ENCODE results near the gene GPAM.

GPAM gene

GRCh38 chr10:112223725-112224124 is 40.2 kb upstream of the GPAM start:
- H3K4me2 ChIP-seq (ENCODE audit: low read depth, low read length): no peak overlapping the region
- H3F3A ChIP-seq (ENCODE audit: insufficient read depth, low read length): no peaks in the 10 kb centered on the region
- no peaks in the 10 kb centered on the region for H4K20me1 ChIP-seq (ENCODE audit: insufficient read depth, low read length)
- no peaks in the 10 kb centered on the region for H3K4me1 ChIP-seq (ENCODE audit: low read length)
- H3K36me3 ChIP-seq (replicated peaks; ENCODE audit: insufficient read depth, low read length): no peaks in the 10 kb centered on the region
- H3K4me3 ChIP-seq (ENCODE audit: low read length): no peak overlapping the region
- no peaks in the 10 kb centered on the region for H3K79me2 ChIP-seq (ENCODE audit: low read length)
- no peaks in the 10 kb centered on the region for H3K27me3 ChIP-seq (replicated peaks; ENCODE audit: insufficient read depth, low read length)
- H3K9me2 ChIP-seq (replicated peaks; ENCODE audit: insufficient read depth, low read length): no peaks in the 10 kb centered on the region
- no peak overlapping the region for H2AFZ ChIP-seq (ENCODE audit: low read length)
- no peak for TF ChIP-seq CTCF (IDR thresholded peaks at IDR 0.05; ENCODE audit: low read length)
- no peak for TF ChIP-seq EZH2 (optimal IDR thresholded peaks at IDR 0.05; ENCODE audit: low read depth, low read length)
- TF ChIP-seq EZH2phosphoT487 (IDR thresholded peaks at IDR 0.05; ENCODE audit: low read length): no peak
- no peak overlapping the region for H3K27ac ChIP-seq (ENCODE audit: low read length)
- H3K9me3 ChIP-seq (replicated peaks; ENCODE audit: insufficient read depth, low read length): no peaks in the 10 kb centered on the region
- H3K9ac ChIP-seq (ENCODE audit: low read length): no peak overlapping the region
- no peak for DNase-seq

- H3K9ac ChIP-seq (ENCODE audit: low read length): no peak overlapping the region
- DNase-seq: no peak
- no peaks in the 10 kb centered on the region for H3K27me3 ChIP-seq (replicated peaks; ENCODE audit: insufficient read depth, low read length)
- H3K36me3 ChIP-seq (replicated peaks; ENCODE audit: insufficient read depth, low read length): no peaks in the 10 kb centered on the region
- no peak overlapping the region for H3K4me3 ChIP-seq (ENCODE audit: low read length)
- H3K27ac ChIP-seq (ENCODE audit: low read length): no peak overlapping the region
- H4K20me1 ChIP-seq (ENCODE audit: insufficient read depth, low read length): no peaks in the 10 kb centered on the region
- no peaks in the 10 kb centered on the region for H3K9me3 ChIP-seq (replicated peaks; ENCODE audit: insufficient read depth, low read length)
- H3K9me2 ChIP-seq (replicated peaks; ENCODE audit: insufficient read depth, low read length): no peaks in the 10 kb centered on the region
- H3K4me2 ChIP-seq (ENCODE audit: low read depth, low read length): no peak overlapping the region
- H2AFZ ChIP-seq (ENCODE audit: low read length): no peak overlapping the region
- H3F3A ChIP-seq (ENCODE audit: insufficient read depth, low read length): no peaks in the 10 kb centered on the region
- H3K79me2 ChIP-seq (ENCODE audit: low read length): no peaks in the 10 kb centered on the region
- TF ChIP-seq EZH2phosphoT487 (IDR thresholded peaks at IDR 0.05; ENCODE audit: low read length) (no peak), EZH2 (optimal IDR thresholded peaks at IDR 0.05; ENCODE audit: low read depth, low read length) (no peak), CTCF (IDR thresholded peaks at IDR 0.05; ENCODE audit: low read length) (no peak)
- H3K4me1 ChIP-seq (ENCODE audit: low read length): no peaks in the 10 kb centered on the region
Measured at GRCh38 chr10:112222799-112223198, 39.2 kb upstream of the GPAM start.

- Histone ChIP-seq H3K36me3 (replicated peaks; ENCODE audit: insufficient read depth, low read length) (no peaks in the 10 kb centered on the region), H3K9me2 (replicated peaks; ENCODE audit: insufficient read depth, low read length) (no peaks in the 10 kb centered on the region), H3K4me1 (ENCODE audit: low read length) (no peaks in the 10 kb centered on the region), H3K4me2 (ENCODE audit: low read depth, low read length) (no peak overlapping the region), H4K20me1 (ENCODE audit: insufficient read depth, low read length) (no peaks in the 10 kb centered on the region), H2AFZ (ENCODE audit: low read length) (no peak overlapping the region), H3K27me3 (replicated peaks; ENCODE audit: insufficient read depth, low read length) (no peaks in the 10 kb centered on the region), H3K9ac (ENCODE audit: low read length) (no peak overlapping the region), H3K79me2 (ENCODE audit: low read length) (no peaks in the 10 kb centered on the region), H3K27ac (ENCODE audit: low read length) (no peak overlapping the region), H3K9me3 (replicated peaks; ENCODE audit: insufficient read depth, low read length) (no peaks in the 10 kb centered on the region), H3K4me3 (ENCODE audit: low read length) (no peak overlapping the region), H3F3A (ENCODE audit: insufficient read depth, low read length) (no peaks in the 10 kb centered on the region)
- no peak for DNase-seq
- TF ChIP-seq EZH2phosphoT487 (IDR thresholded peaks at IDR 0.05; ENCODE audit: low read length) (no peak), EZH2 (optimal IDR thresholded peaks at IDR 0.05; ENCODE audit: low read depth, low read length) (no peak), CTCF (IDR thresholded peaks at IDR 0.05; ENCODE audit: low read length) (no peak)
Measured at GRCh38 chr10:112221545-112221944, 38.0 kb upstream of the GPAM start.

All from MM.1S (cell line).